ENCODE results near the gene PMEPA1.

PMEPA1 gene

DNA sequence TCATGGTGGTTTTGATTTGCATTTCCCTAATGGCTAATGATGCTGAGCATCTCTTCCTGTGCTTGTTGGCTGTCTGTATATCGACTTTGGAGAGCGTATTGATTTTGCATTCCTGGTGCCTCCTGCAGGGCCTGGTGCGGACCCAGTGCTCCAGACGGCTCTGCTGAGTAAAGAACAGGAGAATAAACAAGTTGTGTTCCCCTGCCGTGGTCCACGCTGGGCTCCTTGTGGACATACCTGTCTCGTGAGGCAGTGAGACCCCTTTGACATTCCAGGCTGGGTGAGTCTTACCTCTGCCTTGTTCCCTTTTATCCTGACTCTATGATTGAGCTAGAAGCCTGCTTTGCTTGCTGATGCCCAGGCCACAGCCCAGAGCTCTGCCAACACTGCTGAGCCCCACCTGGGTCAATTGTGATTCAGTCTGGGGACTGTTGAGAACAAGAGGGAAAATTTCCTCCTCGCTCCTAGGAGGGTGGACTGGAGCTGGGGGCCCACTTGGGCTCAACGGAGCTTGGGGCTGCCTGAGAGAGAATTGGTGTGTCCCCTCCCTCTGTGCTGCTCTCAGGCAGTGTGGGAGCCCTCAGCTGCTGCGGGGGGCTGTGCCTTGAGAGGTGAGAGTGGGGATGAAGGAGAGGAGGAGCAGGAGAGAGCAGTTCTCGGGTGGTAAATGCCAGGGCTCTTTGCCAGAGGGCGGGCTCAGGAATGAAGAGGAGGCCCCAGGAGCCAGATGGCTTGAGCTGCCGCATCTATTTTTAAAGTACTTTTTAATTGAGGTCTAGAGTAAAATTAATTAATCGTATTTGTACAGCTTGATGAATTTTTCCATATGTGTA is 43.7 kb upstream of the PMEPA1 start:
- Histone ChIP-seq H3K9me3 (ENCODE audit: control insufficient read depth, insufficient read depth, low read depth, low read length) (no peaks in the 10 kb centered on the region), H3K27ac (ENCODE audit: extremely low read depth, low read depth, low read length) (no peak overlapping the region), H3K4me3 (ENCODE audit: low read depth, low read length) (no peak overlapping the region), H3K36me3 (ENCODE audit: control insufficient read depth in 2 of 2, insufficient read depth in 1 of 2, low read length in 2 of 2) (no peaks in the 10 kb centered on the region), H3K4me1 (ENCODE audit: control insufficient read depth, insufficient read depth, low read length) (peaks cover 6% of the 10 kb centered on the region)
- TF ChIP-seq ZFP69B (tag by site-specific recombination; IDR thresholded peaks at IDR 0.05): no peak
- TF ChIP-seq, protein P1, sequence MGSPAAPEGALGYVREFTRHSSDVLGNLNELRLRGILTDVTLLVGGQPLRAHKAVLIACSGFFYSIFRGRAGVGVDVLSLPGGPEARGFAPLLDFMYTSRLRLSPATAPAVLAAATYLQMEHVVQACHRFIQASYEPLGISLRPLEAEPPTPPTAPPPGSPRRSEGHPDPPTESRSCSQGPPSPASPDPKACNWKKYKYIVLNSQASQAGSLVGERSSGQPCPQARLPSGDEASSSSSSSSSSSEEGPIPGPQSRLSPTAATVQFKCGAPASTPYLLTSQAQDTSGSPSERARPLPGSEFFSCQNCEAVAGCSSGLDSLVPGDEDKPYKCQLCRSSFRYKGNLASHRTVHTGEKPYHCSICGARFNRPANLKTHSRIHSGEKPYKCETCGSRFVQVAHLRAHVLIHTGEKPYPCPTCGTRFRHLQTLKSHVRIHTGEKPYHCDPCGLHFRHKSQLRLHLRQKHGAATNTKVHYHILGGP (tag by site-specific recombination; IDR thresholded peaks at IDR 0.05): no peak
- TF ChIP-seq MZF1 (tag by site-specific recombination; IDR thresholded peaks at IDR 0.05; ENCODE audit: borderline replicate concordance): no peak
- no peak for TF ChIP-seq ZNF114 (tag by site-specific recombination; IDR thresholded peaks at IDR 0.05)
- TF ChIP-seq, protein P2, sequence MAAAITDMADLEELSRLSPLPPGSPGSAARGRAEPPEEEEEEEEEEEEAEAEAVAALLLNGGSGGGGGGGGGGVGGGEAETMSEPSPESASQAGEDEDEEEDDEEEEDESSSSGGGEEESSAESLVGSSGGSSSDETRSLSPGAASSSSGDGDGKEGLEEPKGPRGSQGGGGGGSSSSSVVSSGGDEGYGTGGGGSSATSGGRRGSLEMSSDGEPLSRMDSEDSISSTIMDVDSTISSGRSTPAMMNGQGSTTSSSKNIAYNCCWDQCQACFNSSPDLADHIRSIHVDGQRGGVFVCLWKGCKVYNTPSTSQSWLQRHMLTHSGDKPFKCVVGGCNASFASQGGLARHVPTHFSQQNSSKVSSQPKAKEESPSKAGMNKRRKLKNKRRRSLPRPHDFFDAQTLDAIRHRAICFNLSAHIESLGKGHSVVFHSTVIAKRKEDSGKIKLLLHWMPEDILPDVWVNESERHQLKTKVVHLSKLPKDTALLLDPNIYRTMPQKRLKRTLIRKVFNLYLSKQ (tag by site-specific recombination; IDR thresholded peaks at IDR 0.05; ENCODE audit: borderline replicate concordance): no peak
- TF ChIP-seq ZNF521 (tag by site-specific recombination; IDR thresholded peaks at IDR 0.05): no peak
- TF ChIP-seq, protein P3, sequence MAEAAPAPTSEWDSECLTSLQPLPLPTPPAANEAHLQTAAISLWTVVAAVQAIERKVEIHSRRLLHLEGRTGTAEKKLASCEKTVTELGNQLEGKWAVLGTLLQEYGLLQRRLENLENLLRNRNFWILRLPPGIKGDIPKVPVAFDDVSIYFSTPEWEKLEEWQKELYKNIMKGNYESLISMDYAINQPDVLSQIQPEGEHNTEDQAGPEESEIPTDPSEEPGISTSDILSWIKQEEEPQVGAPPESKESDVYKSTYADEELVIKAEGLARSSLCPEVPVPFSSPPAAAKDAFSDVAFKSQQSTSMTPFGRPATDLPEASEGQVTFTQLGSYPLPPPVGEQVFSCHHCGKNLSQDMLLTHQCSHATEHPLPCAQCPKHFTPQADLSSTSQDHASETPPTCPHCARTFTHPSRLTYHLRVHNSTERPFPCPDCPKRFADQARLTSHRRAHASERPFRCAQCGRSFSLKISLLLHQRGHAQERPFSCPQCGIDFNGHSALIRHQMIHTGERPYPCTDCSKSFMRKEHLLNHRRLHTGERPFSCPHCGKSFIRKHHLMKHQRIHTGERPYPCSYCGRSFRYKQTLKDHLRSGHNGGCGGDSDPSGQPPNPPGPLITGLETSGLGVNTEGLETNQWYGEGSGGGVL (tag by site-specific recombination; IDR thresholded peaks at IDR 0.05): no peak
- TF ChIP-seq ZNF416 (tag by site-specific recombination; IDR thresholded peaks at IDR 0.05): no peak
- TF ChIP-seq ZNF132 (tag by site-specific recombination; IDR thresholded peaks at IDR 0.05; ENCODE audit: borderline replicate concordance): no peak
- TF ChIP-seq ZNF366 (tag by site-specific recombination; conservative IDR thresholded peaks at IDR 0.05): no peak
- TF ChIP-seq SETDB1 (IDR thresholded peaks at IDR 0.05; ENCODE audit: insufficient read length, low read length): no peak
- CTCF ChIA-PET: no interaction called here
- POLR2A ChIA-PET: interaction anchor here (0.7 kb wide), 1 partner anchor 8 kb away, joined by 4 read pairs; no protein-coding TSS in a partner anchor

DNA sequence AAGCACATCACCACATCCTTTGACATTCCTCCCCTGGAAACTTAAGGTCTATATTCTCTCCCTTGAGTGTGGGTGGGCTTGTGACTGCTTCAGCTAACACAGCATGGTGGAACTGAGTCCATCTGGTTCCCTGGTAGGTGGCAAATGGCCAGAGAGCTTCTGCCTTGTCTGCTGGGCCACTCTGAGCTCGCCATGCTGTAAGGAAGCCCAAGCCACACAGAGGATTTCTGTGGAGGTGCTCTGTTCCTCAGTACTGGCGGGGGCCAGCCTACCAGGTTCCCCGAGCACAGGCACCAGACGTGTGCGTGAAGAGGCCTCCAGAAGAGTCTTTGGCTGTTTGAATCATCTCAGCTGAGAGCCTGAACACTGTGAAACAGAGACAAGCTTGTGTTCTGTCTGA is 41.6 kb upstream of the PMEPA1 start:
- ChIA-PET POLR2A (no interaction called here), CTCF (interaction anchor here (1.0 to 1.1 kb wide), 2 partner anchors 21 to 777 kb away, joined by 3 to 4 read pairs; no protein-coding TSS in a partner anchor)
- Histone ChIP-seq H3K27ac (ENCODE audit: extremely low read depth, low read depth, low read length) (no peak overlapping the region), H3K4me1 (ENCODE audit: control insufficient read depth, insufficient read depth, low read length) (peaks cover 13% of the 10 kb centered on the region), H3K36me3 (ENCODE audit: control insufficient read depth in 2 of 2, insufficient read depth in 1 of 2, low read length in 2 of 2) (no peaks in the 10 kb centered on the region), H3K4me3 (ENCODE audit: low read depth, low read length) (no peak overlapping the region), H3K9me3 (ENCODE audit: control insufficient read depth, insufficient read depth, low read depth, low read length) (no peaks in the 10 kb centered on the region)
- TF ChIP-seq ZXDB (tag by site-specific recombination; IDR thresholded peaks at IDR 0.05) (no peak), ZBTB7A (tag by site-specific recombination; IDR thresholded peaks at IDR 0.05; ENCODE audit: low read depth) (no peak), ZNF311 (tag by site-specific recombination; IDR thresholded peaks at IDR 0.05; ENCODE audit: borderline replicate concordance) (no peak), ZNF843 (tag by site-specific recombination; IDR thresholded peaks at IDR 0.05) (no peak), ZNF658 (tag by site-specific recombination; IDR thresholded peaks at IDR 0.05) (no peak), HOXA7 (CRISPR knock-in tag; IDR thresholded peaks at IDR 0.05; ENCODE audit: borderline replicate concordance) (no peak), ZNF114 (tag by site-specific recombination; IDR thresholded peaks at IDR 0.05) (no peak), ZNF239 (tag by site-specific recombination; IDR thresholded peaks at IDR 0.05) (no peak), ZNF211 (tag by site-specific recombination; IDR thresholded peaks at IDR 0.05; ENCODE audit: low read depth) (no peak), ZNF2 (tag by site-specific recombination; IDR thresholded peaks at IDR 0.05) (no peak)
- TF ChIP-seq, protein P4, sequence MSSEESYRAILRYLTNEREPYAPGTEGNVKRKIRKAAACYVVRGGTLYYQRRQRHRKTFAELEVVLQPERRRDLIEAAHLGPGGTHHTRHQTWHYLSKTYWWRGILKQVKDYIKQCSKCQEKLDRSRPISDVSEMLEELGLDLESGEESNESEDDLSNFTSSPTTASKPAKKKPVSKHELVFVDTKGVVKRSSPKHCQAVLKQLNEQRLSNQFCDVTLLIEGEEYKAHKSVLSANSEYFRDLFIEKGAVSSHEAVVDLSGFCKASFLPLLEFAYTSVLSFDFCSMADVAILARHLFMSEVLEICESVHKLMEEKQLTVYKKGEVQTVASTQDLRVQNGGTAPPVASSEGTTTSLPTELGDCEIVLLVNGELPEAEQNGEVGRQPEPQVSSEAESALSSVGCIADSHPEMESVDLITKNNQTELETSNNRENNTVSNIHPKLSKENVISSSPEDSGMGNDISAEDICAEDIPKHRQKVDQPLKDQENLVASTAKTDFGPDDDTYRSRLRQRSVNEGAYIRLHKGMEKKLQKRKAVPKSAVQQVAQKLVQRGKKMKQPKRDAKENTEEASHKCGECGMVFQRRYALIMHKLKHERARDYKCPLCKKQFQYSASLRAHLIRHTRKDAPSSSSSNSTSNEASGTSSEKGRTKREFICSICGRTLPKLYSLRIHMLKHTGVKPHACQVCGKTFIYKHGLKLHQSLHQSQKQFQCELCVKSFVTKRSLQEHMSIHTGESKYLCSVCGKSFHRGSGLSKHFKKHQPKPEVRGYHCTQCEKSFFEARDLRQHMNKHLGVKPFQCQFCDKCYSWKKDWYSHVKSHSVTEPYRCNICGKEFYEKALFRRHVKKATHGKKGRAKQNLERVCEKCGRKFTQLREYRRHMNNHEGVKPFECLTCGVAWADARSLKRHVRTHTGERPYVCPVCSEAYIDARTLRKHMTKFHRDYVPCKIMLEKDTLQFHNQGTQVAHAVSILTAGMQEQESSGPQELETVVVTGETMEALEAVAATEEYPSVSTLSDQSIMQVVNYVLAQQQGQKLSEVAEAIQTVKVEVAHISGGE (tag by site-specific recombination; conservative IDR thresholded peaks at IDR 0.05; ENCODE audit: low read depth): no peak
- TF ChIP-seq, protein P5, sequence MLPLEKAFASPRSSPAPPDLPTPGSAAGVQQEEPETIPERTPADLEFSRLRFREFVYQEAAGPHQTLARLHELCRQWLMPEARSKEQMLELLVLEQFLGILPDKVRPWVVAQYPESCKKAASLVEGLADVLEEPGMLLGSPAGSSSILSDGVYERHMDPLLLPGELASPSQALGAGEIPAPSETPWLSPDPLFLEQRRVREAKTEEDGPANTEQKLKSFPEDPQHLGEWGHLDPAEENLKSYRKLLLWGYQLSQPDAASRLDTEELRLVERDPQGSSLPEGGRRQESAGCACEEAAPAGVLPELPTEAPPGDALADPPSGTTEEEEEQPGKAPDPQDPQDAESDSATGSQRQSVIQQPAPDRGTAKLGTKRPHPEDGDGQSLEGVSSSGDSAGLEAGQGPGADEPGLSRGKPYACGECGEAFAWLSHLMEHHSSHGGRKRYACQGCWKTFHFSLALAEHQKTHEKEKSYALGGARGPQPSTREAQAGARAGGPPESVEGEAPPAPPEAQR (tag by site-specific recombination; IDR thresholded peaks at IDR 0.05): no peak
- TF ChIP-seq, protein P6, sequence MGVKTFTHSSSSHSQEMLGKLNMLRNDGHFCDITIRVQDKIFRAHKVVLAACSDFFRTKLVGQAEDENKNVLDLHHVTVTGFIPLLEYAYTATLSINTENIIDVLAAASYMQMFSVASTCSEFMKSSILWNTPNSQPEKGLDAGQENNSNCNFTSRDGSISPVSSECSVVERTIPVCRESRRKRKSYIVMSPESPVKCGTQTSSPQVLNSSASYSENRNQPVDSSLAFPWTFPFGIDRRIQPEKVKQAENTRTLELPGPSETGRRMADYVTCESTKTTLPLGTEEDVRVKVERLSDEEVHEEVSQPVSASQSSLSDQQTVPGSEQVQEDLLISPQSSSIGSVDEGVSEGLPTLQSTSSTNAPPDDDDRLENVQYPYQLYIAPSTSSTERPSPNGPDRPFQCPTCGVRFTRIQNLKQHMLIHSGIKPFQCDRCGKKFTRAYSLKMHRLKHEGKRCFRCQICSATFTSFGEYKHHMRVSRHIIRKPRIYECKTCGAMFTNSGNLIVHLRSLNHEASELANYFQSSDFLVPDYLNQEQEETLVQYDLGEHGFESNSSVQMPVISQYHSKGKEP (tag by site-specific recombination; IDR thresholded peaks at IDR 0.05): no peak
